GM03348 (cell line): ENCODE measurements around the gene THSD8.
"Not testable (repeated sequence)": the region's sequence is repeated elsewhere in the genome, so short reads cannot be mapped to it uniquely, and the experiment has no call there.

Source experiments
- DNase-seq: peaks from one replicate; pipeline ENCODE4 v3.0.0; 2012; ENCODE audit warnings: low spot score

THSD8 gene

DNA sequence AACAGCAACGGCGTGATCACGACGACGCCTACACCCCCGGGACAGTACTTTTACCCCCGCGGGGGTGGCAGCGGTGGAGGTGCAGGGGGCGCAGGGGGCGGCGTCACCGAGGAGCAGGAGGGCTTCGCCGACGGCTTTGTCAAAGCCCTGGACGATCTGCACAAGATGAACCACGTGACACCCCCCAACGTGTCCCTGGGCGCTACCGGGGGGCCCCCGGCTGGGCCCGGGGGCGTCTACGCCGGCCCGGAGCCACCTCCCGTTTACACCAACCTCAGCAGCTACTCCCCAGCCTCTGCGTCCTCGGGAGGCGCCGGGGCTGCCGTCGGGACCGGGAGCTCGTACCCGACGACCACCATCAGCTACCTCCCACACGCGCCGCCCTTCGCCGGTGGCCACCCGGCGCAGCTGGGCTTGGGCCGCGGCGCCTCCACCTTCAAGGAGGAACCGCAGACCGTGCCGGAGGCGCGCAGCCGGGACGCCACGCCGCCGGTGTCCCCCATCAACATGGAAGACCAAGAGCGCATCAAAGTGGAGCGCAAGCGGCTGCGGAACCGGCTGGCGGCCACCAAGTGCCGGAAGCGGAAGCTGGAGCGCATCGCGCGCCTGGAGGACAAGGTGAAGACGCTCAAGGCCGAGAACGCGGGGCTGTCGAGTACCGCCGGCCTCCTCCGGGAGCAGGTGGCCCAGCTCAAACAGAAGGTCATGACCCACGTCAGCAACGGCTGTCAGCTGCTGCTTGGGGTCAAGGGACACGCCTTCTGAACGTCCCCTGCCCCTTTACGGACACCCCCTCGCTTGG, 9.6 kb upstream of the THSD8 start:
- DNase-seq = peak; percentile 44

DNA sequence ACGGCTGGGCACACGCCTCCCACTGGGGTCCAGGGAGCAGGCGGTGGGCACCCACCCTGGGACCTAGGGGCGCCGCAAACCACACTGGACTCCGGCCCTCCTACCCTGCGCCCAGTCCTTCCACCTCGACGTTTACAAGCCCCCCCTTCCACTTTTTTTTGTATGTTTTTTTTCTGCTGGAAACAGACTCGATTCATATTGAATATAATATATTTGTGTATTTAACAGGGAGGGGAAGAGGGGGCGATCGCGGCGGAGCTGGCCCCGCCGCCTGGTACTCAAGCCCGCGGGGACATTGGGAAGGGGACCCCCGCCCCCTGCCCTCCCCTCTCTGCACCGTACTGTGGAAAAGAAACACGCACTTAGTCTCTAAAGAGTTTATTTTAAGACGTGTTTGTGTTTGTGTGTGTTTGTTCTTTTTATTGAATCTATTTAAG, 9.0 kb upstream of the THSD8 start:
- no peak for DNase-seq

DNA sequence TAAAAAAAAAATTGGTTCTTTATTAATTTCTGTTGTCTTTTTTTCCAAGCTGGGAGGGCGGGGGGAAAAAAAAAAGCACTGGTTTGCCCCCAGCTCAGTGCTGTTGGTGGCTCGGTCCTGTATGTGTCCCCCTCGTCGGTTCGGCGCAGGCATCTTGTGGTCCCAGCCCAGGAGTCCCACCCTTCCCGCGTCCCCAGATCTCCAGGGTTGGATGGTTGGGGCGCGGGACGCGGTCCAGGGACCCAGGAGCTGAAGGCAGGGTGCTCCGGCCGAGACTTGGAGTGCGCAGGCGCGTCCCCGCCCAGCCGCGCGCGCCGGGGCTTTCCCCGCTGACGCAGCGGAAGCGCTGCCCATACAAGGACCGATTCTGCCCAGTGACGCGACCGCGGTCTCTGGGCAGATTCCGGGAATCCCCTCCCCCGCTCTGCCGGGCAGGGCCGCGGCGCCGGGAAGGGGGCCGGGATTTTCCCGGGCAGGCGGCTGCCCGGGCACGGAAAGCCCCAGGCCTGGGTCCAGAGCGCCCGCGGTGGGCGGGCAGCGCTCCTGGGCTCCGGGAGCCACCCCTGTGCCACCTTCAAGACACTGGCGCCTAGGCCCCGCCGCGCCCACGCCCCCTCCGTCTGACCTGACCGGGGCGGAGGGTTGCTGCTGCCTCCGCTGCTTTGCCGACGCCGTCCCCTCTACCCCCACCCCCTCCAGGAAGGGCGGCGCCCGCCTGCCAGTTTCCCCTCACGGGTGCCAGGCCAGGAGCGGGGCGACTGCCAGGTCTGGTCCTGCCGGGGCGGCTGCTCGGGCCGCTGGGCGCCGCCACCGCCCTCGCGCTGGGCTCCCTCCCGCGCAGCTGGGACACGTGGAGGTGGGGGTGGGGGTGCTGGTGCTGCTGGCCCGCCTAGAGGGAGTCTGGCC, 8.3 kb upstream of the THSD8 start:
- peak; percentile 96 for DNase-seq

DNA sequence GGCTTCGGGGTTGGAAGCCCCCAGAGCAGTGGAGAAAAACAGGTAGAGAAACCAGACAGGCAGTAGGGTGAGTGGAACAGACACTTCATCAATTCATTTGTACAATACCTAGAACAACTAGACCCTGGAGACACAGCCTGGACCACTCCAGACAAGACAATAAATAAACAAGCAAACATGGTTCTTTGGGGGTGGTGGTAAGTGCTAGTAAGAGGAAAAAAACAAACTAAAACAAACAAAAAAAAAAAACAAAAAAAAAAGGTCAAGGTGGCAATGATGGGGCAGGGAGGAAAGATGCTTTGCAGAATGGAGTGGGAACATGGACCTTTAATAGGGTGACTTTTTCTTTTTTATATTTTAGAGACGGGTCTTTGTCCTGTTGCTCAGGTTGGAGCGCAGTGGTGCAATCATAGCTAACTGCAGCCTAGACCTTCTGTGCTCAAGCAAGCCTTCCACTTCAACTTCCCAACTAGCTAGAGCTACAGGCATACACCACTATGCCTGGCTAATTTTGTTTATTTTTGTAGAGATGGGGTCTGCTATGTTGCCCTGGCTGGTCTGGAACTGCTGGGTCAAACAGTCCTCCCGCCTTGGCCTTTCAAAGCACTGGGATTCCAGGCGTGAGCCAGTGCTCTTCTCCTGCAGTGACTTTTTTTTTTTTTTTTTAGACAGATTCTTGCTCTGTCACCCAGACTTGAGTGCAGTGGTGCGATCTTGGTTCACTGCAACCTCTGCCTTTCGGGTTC, 7.5 kb upstream of the THSD8 start:
- DNase-seq = no peak

DNA sequence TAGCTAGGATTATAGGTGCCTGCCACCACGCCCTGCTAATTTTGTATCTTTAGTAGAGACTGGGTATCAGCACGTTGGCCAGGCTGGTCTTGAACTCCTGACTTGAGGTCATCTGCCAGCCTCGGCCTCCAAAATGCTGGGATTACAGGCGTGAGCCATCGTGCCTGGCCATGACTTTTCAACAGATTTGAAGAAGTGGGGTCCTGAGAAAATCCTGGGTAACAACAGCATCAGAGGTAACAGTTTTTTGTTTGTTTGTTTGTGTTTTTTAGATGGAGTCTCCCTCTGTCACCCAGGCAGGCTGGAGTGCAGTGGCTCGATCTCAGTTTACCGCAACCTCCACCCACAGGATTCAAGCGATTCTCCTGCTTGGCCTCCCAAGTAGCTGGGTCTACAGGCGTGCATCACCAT, 6.9 kb upstream of the THSD8 start:
- no peak for DNase-seq

DNA sequence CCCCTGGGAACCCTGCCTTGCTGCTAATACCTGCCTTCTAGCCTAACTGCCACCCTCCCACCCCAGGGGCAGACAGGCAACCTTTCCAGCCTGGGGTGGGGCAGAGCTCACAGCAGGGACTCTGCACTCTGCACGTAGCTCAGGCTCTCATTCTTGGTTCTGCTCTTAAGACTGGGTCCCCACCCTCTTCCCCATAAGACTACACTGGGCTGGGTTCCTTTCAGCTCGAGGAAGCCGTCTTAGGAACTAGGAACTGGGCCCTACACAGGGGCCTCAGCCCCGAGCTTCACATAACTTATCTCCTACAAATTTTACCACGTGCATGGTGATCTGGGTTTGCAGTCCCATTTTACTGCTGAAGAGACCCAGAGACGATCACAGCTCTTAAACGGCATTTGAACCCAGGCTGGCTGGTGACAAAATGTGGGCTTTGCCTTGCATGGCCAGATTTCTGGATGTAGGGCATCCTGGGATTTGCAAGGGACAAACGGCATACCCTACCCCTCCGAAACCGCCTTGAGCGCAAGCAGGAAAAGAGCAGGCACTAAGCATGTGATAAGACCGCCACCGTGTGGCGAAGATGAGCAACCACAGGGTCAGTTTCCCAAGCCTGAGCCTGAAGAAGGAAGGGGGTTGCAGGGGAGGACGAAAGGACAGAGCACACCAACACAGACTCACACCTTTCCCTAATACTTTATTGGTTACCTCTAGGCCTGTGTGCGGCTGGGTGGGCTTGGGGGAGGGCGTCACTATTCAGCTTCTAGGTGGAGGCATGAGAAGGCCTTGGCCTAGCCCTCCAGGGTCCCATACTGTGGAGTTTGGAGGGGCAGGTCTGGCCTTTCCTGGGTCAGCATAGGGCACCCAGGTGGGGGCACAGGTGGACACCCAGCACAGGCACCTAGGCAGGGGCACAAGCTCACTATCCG, 5.5 kb upstream of the THSD8 start:
- DNase-seq = peak; percentile 76

DNA sequence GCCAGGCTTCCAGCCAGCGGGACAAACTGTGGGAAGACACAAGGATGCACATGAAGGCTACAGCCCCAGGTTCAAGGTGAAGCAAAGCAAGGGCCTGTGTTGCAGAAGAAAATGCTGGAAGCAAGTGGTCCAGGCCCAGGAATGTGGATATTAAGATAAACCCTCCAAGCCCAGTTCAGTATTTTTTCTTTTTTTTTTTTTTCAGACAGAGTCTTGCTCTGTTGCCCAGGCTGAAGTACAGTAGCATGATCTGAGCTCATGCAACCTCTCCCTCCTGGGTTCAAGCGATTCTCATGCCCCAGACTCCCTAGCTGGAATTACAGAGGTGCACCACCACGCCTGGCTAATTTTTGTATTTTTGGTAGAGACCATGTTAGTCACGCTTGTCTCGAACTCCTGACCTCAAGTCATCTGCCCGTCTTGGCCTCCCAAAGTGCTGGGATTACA, 4.7 kb upstream of the THSD8 start:
- DNase-seq = no peak

DNA sequence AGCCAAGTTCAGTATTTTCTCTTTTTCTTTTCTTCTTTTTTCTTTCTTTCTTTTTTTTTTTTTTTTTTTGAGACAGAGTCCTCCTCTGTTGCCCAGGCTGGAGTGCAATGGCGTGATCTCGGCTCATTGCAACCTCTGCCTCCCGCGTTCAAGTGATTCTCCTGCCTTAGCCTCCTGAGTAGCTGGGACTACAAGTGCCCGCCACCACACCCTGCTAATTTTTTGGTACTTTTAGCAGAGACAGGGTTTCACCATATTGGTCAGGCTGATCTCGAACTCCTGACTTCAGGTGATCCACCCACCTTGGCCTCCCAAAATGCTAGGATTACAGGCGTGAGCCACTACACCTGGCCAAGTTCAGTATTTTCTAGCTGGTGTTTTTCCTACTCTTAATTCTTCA, 4.3 kb upstream of the THSD8 start:
- DNase-seq = not testable (repeated sequence)

DNA sequence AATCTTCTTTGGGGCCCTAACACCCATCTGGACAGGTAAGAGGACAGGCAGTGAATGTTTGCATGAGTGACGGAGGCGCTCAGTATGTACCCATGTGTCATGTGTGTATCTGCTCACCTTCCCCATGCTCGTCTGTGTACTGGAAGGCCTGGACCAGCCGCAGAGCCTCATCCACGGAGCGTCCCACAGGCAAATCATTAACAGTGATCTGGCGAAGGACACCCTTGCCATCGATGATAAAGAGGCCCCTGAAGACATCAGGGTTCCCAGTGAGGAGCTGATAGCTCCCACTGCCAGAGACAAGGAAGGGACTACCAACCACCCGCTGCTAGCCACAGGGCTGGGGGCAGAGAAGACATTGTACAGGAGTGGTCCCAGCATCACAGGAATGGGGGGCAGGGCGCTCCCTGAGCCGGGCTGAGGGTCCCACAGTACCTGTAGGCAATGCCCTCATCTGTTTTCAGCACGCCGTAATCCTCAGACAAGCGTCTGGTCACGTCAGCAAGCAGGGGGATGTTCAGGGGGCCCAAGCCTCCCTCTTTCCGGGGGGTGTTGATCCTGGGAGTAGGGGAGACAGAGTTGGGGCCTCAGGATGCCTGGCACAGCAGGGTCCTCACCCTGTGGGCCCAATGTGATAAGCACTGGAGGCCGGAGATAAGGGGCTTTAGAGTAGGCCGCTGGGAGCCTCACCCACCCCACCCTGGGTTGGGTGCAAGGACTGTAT, 2.0 kb upstream of the THSD8 start:
- DNase-seq = no peak

DNA sequence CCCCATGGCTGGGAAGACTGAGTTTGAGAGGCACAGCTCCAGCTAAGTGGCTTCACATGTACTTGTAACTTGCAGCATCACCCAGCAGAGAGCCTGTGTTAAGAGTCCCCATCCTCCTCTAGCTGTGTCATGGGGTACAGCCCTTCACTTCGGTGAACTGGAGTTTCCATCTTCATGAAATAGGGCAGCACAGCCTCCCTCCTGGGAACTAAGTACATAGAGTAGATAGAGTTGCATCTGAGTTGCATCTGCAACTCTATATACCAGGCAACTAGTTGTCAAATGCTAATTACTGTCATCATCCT, 1.5 kb upstream of the THSD8 start:
- no peak for DNase-seq

DNA sequence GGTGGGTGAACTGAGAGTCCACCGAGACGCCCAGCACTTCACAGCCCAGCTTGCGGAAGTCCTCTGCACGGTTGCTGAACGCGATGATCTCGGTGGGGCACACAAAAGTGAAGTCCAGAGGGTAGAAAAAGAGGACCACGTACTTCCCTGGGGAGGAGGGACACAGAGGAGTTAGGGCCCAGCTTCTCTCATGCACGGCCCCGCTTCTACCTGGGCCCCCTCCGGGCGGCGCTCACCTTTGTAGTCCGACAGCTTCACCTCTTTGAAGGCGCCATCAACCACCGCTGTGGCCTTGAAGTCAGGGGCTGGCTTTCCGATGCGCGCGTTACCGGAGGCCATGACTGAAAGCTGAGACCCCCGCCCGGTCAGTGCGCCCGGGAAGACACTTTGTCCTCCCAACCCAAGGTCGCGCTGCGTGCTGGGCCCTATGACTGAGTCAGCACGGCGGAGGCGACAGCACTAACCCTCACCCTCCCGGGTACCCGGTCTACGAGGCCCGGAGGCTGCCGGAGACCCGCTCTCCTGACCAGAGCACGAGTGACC, 875 bp upstream of the THSD8 start:
- peak; percentile 30 for DNase-seq

DNA sequence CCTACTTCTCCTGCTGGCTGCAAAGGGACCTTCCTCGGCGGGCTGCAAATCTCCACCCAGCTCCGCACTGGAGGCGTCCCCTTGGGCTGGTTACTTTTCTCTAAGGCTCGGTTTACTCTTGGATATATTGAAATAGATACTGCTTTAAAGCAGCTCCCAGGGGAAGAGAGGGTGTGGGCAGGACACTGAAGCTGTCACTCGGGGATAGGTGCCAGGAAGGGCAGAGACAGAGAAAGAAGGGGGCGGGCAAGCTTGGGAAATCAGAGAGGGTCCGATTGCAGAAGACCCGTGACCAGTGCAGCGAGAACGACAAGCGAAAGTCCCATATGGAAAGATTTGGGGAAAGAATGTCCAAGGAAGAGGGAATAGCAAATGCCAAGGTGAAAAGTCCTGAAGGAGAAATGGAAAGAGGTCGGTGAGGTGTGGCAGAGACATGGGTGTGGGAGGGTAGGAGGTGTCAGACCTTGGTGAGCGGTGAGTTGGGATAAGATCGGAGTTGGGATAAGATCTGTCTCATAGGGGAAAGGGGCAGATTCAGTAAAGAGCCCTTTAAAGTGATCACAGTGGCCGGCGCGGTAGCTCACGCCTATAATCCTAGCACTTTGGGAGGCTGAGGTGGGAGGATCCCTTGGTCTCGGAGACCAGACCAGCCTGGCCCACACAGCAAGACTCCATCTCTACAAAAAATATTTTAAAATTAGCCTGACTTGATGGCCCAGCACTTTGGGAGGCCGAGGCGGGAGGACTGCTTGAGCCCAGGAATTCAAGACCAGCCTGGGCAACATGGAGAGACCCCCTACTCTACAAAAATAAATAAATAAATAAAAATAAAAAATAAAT, 618 bp downstream of the THSD8 start:
- DNase-seq = peak; percentile 45

DNA sequence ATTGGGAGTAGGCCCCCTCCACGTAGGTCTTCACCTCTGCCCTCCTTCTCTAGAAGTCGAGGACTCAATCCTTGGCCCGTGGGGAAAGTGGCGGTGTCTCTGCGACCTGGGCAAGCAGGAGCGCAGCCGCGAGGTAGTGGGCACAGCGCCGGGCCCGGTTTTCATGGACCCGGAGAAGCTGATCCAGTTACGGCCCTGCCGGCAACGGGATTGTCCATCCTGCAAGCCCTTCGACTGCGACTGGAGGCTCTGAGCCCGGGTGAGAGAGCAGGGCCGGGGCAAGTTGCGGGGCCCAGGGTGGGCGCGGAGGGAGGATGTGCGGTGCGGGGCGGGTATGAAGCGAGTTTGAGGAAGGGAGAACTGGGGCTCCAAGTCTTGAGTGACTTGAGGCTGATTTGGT, 2.2 kb downstream of the THSD8 start:
- no peak for DNase-seq

DNA sequence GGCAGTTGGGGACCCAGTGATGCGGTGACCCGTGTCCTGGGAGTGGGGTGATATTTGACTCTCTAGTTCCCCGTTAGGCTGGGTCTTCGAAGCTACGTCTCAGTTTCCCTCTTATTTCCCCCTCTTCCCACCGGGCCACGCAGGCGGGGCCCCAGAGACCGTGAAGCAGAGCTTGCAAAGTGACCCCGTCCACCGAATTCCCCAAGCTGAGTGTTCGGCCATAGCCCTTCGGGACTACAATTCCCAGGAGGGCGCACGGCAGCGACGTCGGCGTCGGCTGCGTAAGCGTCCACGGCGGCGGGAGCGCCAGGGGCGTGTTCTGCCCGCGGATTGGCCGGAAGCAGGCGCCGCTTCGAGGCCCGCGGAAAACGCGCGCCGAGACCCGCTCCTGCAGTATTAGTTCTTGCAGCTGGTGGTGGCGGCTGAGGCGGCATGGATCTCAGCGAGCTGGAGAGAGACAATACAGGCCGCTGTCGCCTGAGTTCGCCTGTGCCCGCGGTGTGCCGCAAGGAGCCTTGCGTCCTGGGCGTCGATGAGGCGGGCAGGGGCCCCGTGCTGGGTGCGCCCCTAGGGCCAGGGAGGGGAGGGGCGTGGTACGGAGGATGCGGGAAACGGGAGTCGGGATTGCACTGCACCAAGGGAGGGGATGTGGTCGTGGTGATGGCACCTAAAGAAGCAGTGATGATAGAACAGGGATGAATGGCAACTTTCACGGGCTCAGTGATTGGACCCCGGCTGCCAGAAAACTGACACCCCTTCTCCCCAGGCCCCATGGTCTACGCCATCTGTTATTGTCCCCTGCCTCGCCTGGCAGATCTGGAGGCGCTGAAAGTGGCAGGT, 4.6 kb downstream of the THSD8 start, which contains the start of gene RNASEH2A:
Gene RNASEH2A (plus strand): TSS at position 343 of the 840 bp plus-strand sequence. CDS start 90 bp downstream, at position 433.
- peak; percentile 97 for DNase-seq

DNA sequence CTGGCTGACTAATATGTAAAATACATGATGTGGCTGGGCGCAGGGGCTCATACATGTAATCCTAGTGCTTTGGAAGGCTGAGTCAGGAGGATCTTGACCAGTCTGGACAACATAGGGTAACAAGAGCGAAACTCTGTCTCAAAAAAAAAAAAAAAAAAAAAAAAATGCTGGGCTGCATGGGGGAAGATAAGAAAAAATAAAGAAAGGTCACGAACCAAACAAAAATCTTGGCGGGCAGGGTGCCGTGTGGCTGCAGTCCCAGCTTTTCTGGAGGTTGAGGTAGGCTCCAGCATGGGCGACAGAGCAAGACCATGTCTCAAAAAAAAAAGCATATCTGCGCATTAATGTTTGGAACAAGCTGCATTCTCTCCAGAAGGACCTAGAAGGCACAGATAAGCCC, 13.2 kb downstream of the THSD8 start:
- no peak for DNase-seq

DNA sequence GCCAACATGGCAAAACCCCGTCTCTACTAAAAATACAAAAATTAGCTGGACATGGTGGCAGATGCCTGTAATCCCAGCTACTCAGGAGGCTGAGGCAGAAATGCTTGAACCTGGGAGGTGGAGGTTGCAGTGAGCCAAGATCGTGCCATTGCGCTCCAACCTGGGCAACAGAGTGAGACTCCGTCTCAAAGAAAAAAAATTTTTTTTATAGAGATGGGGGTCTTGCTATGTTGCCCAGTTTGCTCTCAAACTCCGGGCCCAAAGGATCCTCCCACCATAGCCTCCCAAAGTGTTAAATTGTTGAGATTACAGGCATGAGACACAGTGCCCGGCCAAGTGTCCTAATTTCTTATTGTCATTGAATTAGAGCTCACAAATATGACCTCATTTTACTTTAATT, 15.3 kb downstream of the THSD8 start:
- DNase-seq = not testable (repeated sequence)

DNA sequence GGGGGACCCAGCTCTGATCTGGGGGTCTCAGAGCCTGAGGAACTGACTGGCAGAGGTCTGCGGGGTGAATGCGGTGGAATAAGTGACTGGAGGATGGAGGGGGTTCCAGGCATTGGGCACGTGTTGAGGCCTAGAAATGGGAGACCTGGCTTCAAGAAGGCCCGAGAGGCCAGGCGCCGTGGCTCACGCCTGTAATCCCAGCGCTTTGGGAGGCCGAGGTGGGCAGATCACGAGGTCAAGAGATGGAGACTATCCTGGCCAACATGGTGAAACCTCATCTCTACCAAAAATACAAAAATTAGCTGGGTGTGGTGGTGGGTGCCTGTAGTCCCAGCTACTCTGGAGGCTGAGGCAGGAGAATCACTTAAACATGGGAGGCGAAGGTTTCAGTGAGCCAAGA, 15.9 kb downstream of the THSD8 start:
- DNase-seq = not testable (repeated sequence)

DNA sequence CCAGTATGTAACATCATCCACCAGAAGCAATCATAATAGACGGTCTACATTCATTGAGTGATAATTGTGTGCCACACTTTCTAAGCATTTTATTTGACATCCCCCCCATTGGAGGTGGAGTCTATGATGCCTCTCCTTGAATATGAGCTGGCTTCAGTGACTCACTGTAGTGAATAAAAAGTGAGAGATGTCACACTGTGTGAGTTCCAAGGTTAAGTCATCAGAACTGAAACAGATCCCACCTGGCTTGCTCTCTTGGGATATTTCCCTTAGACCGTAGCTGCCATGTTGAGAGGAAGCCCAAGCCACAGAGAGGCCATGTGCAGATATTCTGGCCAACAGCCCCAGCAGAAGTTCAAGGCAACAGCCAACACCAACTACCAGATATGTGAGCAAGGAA, 19.9 kb downstream of the THSD8 start:
- no peak for DNase-seq
